H1 (cell line): ENCODE results near the gene CACNA1A. TPM values are rescaled to one million over a fixed set of nuclear protein-coding genes. Genes with fewer than 3 reads are reported as not detected.

Source experiments
- CTCF ChIA-PET: fragments of 300-600 bp; sonication (Branson Sonifier 250); formaldehyde crosslinking; loops from one replicate; lab custom pipeline; 2021; ENCODE audit not compliant: partially characterized antibody; lab: Charles Lee
- POLR2A ChIA-PET: fragments of 300-600 bp; sonication (Branson Sonifier 250); formaldehyde crosslinking; loops from one replicate; lab custom pipeline; 2021; ENCODE audit warnings: inconsistent platforms; ENCODE audit not compliant: partially characterized antibody; lab: Charles Lee
- DNase-seq, 2 experiments: peaks; one replicate each; pipeline versions ENCODE4 v3.0.0 to v3.0.0-alpha.2; 2010 to 2022; ENCODE audit warnings: low spot score in 2 of 2, low read depth in 1 of 2, mixed read lengths in 1 of 2
- FAIRE-seq: peaks from 2 replicates; lab custom pipeline; 2011; peaks lifted over from hg19 to GRCh38; lab: Jason Lieb, UNC
- H2AFZ ChIP-seq: 2 replicates; pipeline ENCODE4 v1.8.1; 2012; ENCODE audit warnings: low read length, inconsistent platforms
- H2AK5ac ChIP-seq: 2 replicates; pipeline ENCODE4 v1.6.1; 2013; ENCODE audit warnings: low read depth, low read length
- H2BK120ac ChIP-seq: replicated peaks from 2 replicates; pipeline ENCODE3; 2013; ENCODE audit warnings: low read depth, low read length, inconsistent platforms
- H2BK12ac ChIP-seq: 2 replicates; pipeline ENCODE4 v1.6.1; 2013; ENCODE audit warnings: low read depth, low read length
- H2BK15ac ChIP-seq: 2 replicates; pipeline ENCODE4 v1.6.1; 2013; ENCODE audit warnings: low read length
- H2BK20ac ChIP-seq: 2 replicates; pipeline ENCODE4 v1.6.1; 2013; ENCODE audit warnings: low read length
- H2BK5ac ChIP-seq: 2 replicates; pipeline ENCODE4 v1.6.1; 2013; ENCODE audit warnings: low read depth, low read length
- H3K14ac ChIP-seq: 2 replicates; pipeline ENCODE4 v1.6.1; 2013; ENCODE audit warnings: inconsistent platforms; ENCODE audit not compliant: insufficient read length
- H3K18ac ChIP-seq: 2 replicates; pipeline ENCODE4 v1.6.1; 2013; ENCODE audit warnings: low read length; ENCODE audit errors: extremely low read depth
- H3K23ac ChIP-seq: 2 replicates; pipeline ENCODE4 v1.6.1; 2013; ENCODE audit warnings: inconsistent platforms; ENCODE audit not compliant: insufficient read length
- H3K23me2 ChIP-seq: 2 replicates; pipeline ENCODE4 v1.6.1; 2013; ENCODE audit warnings: low read depth, low read length
- H3K27ac ChIP-seq: 2 replicates; pipeline ENCODE4 v1.6.1; 2011; ENCODE audit warnings: low read depth, low read length, inconsistent platforms
- H3K27me3 ChIP-seq, 4 experiments: replicated peaks in 1 of 4; 1 replicate in 1 of 4; 2 replicates in 3 of 4; pipeline versions ENCODE4 v1.6.1 to v1.8.1; 2011 to 2013; ENCODE audit warnings: low read length in 3 of 4, mild to moderate bottlenecking in 3 of 4, inconsistent platforms in 2 of 4, mixed read lengths in 2 of 4, moderate library complexity in 1 of 4; ENCODE audit not compliant: control insufficient read depth in 3 of 4, insufficient read depth in 3 of 4; ENCODE audit errors: extremely low read depth in 1 of 4
- H3K36me3 ChIP-seq, 4 experiments: 2 replicates each; pipeline versions ENCODE4 v1.6.1 to v1.8.1; 2011 to 2013; ENCODE audit warnings: mild to moderate bottlenecking in 4 of 4, low read length in 3 of 4, moderate library complexity in 2 of 4, control low read depth in 1 of 4, inconsistent platforms in 1 of 4; ENCODE audit not compliant: insufficient read depth in 4 of 4, control insufficient read depth in 2 of 4
- H3K4ac ChIP-seq: replicated peaks from 2 replicates; pipeline ENCODE3; 2013; ENCODE audit warnings: low read length, low read depth, mixed read lengths, inconsistent platforms; ENCODE audit not compliant: insufficient read length
- H3K4me1 ChIP-seq, 4 experiments: replicated peaks in 1 of 4; 1 replicate in 1 of 4; 2 replicates in 3 of 4; pipeline versions ENCODE4 v1.6.1 to v1.8.1; 2011 to 2013; ENCODE audit warnings: low read length in 3 of 4, inconsistent platforms in 2 of 4, mixed read lengths in 1 of 4; ENCODE audit not compliant: insufficient read depth in 4 of 4, control insufficient read depth in 3 of 4
- H3K4me2 ChIP-seq, 2 experiments: 2 replicates each; pipeline versions ENCODE4 v1.6.1 to v1.8.1; 2011 to 2013; ENCODE audit warnings: low read depth in 2 of 2, low read length in 2 of 2, control low read depth in 1 of 2, inconsistent platforms in 1 of 2, mild to moderate bottlenecking in 1 of 2; ENCODE audit not compliant: insufficient read depth in 1 of 2
- H3K4me3 ChIP-seq, 4 experiments: fragments of 200-600, 300-600 bp in 1 of 4; sonication (generic), shearing (Covaris generic), sonication (Bioruptor Twin) in 1 of 4; 2 replicates each; pipeline versions ENCODE4 v1.5.1 to v1.8.1; 2011 to 2016; ENCODE audit warnings: low read length in 4 of 4, low read depth in 3 of 4, control low read depth in 2 of 4, inconsistent platforms in 2 of 4, mild to moderate bottlenecking in 2 of 4, mixed read lengths in 1 of 4, moderate library complexity in 1 of 4; ENCODE audit not compliant: insufficient read depth in 2 of 4; ENCODE audit errors: extremely low read depth in 1 of 4
- H3K56ac ChIP-seq: replicated peaks from 2 replicates; pipeline ENCODE3; 2013; ENCODE audit warnings: low read depth, mild to moderate bottlenecking, mixed read lengths, low read length, inconsistent platforms; ENCODE audit not compliant: insufficient read length
- H3K79me1 ChIP-seq: 2 replicates; pipeline ENCODE4 v1.6.1; 2013; ENCODE audit warnings: low read depth, low read length, control low read depth
- H3K79me2 ChIP-seq, 2 experiments: 2 replicates each; pipeline versions ENCODE4 v1.6.1 to v1.8.1; 2012 to 2013; ENCODE audit warnings: low read length in 2 of 2, mild to moderate bottlenecking in 2 of 2, inconsistent platforms in 1 of 2; ENCODE audit not compliant: insufficient read depth in 2 of 2, control insufficient read depth in 1 of 2
- H3K9ac ChIP-seq, 4 experiments: replicated peaks in 1 of 4; 1 replicate in 1 of 4; 2 replicates in 3 of 4; pipeline versions ENCODE4 v1.6.1 to v1.8.1; 2011 to 2013; ENCODE audit warnings: low read depth in 3 of 4, low read length in 3 of 4, control low read depth in 2 of 4, mild to moderate bottlenecking in 2 of 4, moderate library complexity in 2 of 4, inconsistent platforms in 1 of 4; ENCODE audit errors: extremely low read depth in 1 of 4
- H3K9me3 ChIP-seq, 2 experiments: 2 replicates each; pipeline versions ENCODE4 v1.6.1 to v1.8.1; 2012 to 2013; ENCODE audit warnings: mild to moderate bottlenecking in 2 of 2, moderate library complexity in 2 of 2, control low read depth in 1 of 2, inconsistent platforms in 1 of 2, low read depth in 1 of 2, low read length in 1 of 2, mixed read lengths in 1 of 2; ENCODE audit not compliant: insufficient read depth in 2 of 2
- H4K20me1 ChIP-seq, 2 experiments: replicated peaks in 1 of 2; 2 replicates each; pipeline versions ENCODE3 to v1.8.1; 2011 to 2013; ENCODE audit warnings: inconsistent platforms in 2 of 2, low read length in 2 of 2, mild to moderate bottlenecking in 1 of 2; ENCODE audit not compliant: insufficient read depth in 2 of 2, control insufficient read depth in 1 of 2
- H4K5ac ChIP-seq: 2 replicates; pipeline ENCODE4 v1.6.1; 2013; ENCODE audit warnings: low read length, low read depth, mixed read lengths, inconsistent platforms; ENCODE audit not compliant: insufficient read length
- H4K8ac ChIP-seq: 2 replicates; pipeline ENCODE4 v1.8.0; 2013; ENCODE audit warnings: mild to moderate bottlenecking, moderate library complexity, low read length, inconsistent platforms; ENCODE audit not compliant: insufficient read depth; ENCODE audit errors: extremely low read depth
- H4K91ac ChIP-seq: replicated peaks from 2 replicates; pipeline ENCODE3; 2013; ENCODE audit warnings: low read length, mixed read lengths, inconsistent platforms; ENCODE audit not compliant: insufficient read length
- CHD1 ChIP-seq: IDR thresholded peaks from 2 replicates; pipeline ENCODE4 v1.6.1; 2012; ENCODE audit warnings: low read depth, low read length, improper control_type of control experiment
- HDAC6 ChIP-seq: IDR thresholded peaks from one replicate; pipeline ENCODE4 v1.7.1; 2012; ENCODE audit warnings: low read depth, mild to moderate bottlenecking, inconsistent platforms, low read length, moderate library complexity
- JUN ChIP-seq: IDR thresholded peaks from 2 replicates; pipeline ENCODE4 v1.6.1; 2011; ENCODE audit warnings: low read depth, mild to moderate bottlenecking, improper control_type of control experiment, low read length
- WGBS, 2 experiments: shearing (Covaris generic) in 1 of 2; methylation state at CpG; one replicate each; pipeline versions ENCODE4 v1.1.6 to v1.1.7; 2013 to 2015; ENCODE audit warnings: low lambda C conversion rate in 2 of 2, mixed read lengths in 2 of 2, inconsistent platforms in 1 of 2, low coverage in 1 of 2, missing lambda C conversion rate in 1 of 2; ENCODE audit not compliant: insufficient replicate concordance in 2 of 2, insufficient coverage in 1 of 2, insufficient read length in 1 of 2; ENCODE audit errors: extremely low coverage in 1 of 2, missing lambda C conversion rate in 1 of 2; 5-methylcytosine and 5-hydroxymethylcytosine counted together
- polyA plus RNA-seq, 7 experiments: library from polyadenylated mRNA; depleted of rRNA in 3 of 7; stranded (reverse) in 5 of 7; unstranded in 2 of 7; fragments of >200 nt in 5 of 7; fragments of 200-250 nt in 2 of 7; gene quantifications; 1 replicate in 5 of 7; 2 replicates in 1 of 7; 4 replicates in 1 of 7; pipeline versions ENCODE4 v1.2.1 to v1.2.3, GENCODE V29; 2011 to 2013; ENCODE audit warnings: missing spikeins in 2 of 7, mixed read lengths in 2 of 7
- total RNA-seq: library from RNA; stranded (reverse); fragmentation: NEBNext Ultra II Directional; extraction: Animal tissue kit (Norgen Biotek cat#: 25700); gene quantifications from 2 replicates; pipeline ENCODE4 v1.2.1, GENCODE V29; 2021

The CACNA1A gene
- total and polyA plus RNA-seq, 2 of the 8 experiments (the other 6 are each of a cell fraction or from before 2014, with no cell fraction given), result 10.7 to 25.3 TPM

- H2BK12ac ChIP-seq, result no peak overlapping the region
- no peak overlapping the region for H4K5ac ChIP-seq
- H3K36me3 ChIP-seq, result no peaks in the 10 kb centered on the region
- H3K27me3 ChIP-seq, result no peaks in the 10 kb centered on the region
- H3K18ac ChIP-seq, result no peak overlapping the region
- H3K4me3 ChIP-seq, result no peak overlapping the region
- H3K79me1 ChIP-seq, result no peaks in the 10 kb centered on the region
- H2AFZ ChIP-seq, result no peak overlapping the region
- H3K27ac ChIP-seq, result no peak overlapping the region
- no peaks in the 10 kb centered on the region for H3K23me2 ChIP-seq
- H3K56ac ChIP-seq, result no peak overlapping the region
- H3K4me2 ChIP-seq, result no peak overlapping the region
- no peak for FAIRE-seq
- no peaks in the 10 kb centered on the region; a peak in 2 of 7 replicates for H3K4me1 ChIP-seq
- no peak overlapping the region for H3K14ac ChIP-seq
- H3K9ac ChIP-seq, result no peak overlapping the region
- TF ChIP-seq JUN (no peak), HDAC6 (no peak), CHD1 (no peak)
- H2BK5ac ChIP-seq, result no peak overlapping the region
- no peak overlapping the region for H4K91ac ChIP-seq
- no peak overlapping the region for H2BK20ac ChIP-seq
- H3K79me2 ChIP-seq, result no peaks in the 10 kb centered on the region
- H4K8ac ChIP-seq, result no peak overlapping the region
- H3K4ac ChIP-seq, result no peak overlapping the region
- H4K20me1 ChIP-seq, result no peaks in the 10 kb centered on the region
- ChIA-PET POLR2A (interaction anchor here (1.4 to 4.3 kb wide), 3 partner anchors 13 to 34 kb away, joined by 4 to 48 read pairs (median 5); no protein-coding TSS in a partner anchor), CTCF (interaction anchor here (0.7 to 1.3 kb wide), 2 partner anchors 58 to 95 kb away, joined by 3 to 4 read pairs; no protein-coding TSS in a partner anchor)
- H2BK15ac ChIP-seq, result no peak overlapping the region
- no peak for DNase-seq
- H2BK120ac ChIP-seq, result no peak overlapping the region
- WGBS, 2 experiments, result 89% methylated on average over 3 of the region's 4 CpGs; no CpG with 5 or more reads in 1 of the 2 experiments
- no peak overlapping the region for H3K23ac ChIP-seq
- H2AK5ac ChIP-seq, result no peak overlapping the region
- no peaks in the 10 kb centered on the region; a peak in 1 of 4 replicates for H3K9me3 ChIP-seq
These were observed 316.7 kb downstream of the CACNA1A start for GRCh38 chr19:13189600-13189999.
